ENCODE measurements around the gene SLC7A14. TPM values are rescaled to one million over a fixed set of nuclear protein-coding genes. Genes with fewer than 3 reads are reported as not detected.

Gene SLC7A14
- total RNA-seq, 1 experiment from 2014 or later = not detected

- Histone ChIP-seq H3K27ac (ENCODE audit: low read depth, low read length) (no peak overlapping the region), H2AFZ (ENCODE audit: low read depth, low read length, poor library complexity, severe bottlenecking) (no peak overlapping the region), H3K4me2 (ENCODE audit: low read length) (no peak overlapping the region), H3K9me3 (ENCODE audit: control insufficient read depth in 1 of 2, insufficient read depth in 1 of 2, low read depth in 1 of 2, low read length in 2 of 2) (no peaks in the 10 kb centered on the region), H3K9me2 (ENCODE audit: insufficient read depth) (no peaks in the 10 kb centered on the region), H3K4me1 (ENCODE audit: control insufficient read depth in 1 of 2, insufficient read depth in 2 of 2, low read length in 2 of 2) (no peaks in the 10 kb centered on the region), H3K79me2 (ENCODE audit: insufficient read depth, low read length) (no peaks in the 10 kb centered on the region), H4K20me1 (ENCODE audit: insufficient read depth) (no peaks in the 10 kb centered on the region), H3K9ac (ENCODE audit: low read length) (no peak overlapping the region), H3K36me3 (ENCODE audit: control insufficient read depth in 1 of 2, insufficient read depth in 2 of 2, low read length in 2 of 2) (no peaks in the 10 kb centered on the region), H3K4me3 (replicated peaks in 1 of 2; ENCODE audit: low read depth in 1 of 2, low read length in 2 of 2) (no peak overlapping the region), H3K27me3 (ENCODE audit: insufficient read depth, low read length) (no peaks in the 10 kb centered on the region)
- intact Hi-C loops (cut with micrococcal nuclease) = no loop called here
- TF ChIP-seq JUND (IDR thresholded peaks at IDR 0.05) (no peak), ZFX (IDR thresholded peaks at IDR 0.05) (no peak), CTCF (IDR thresholded peaks at IDR 0.05 in 2 of 3, conservative IDR thresholded peaks at IDR 0.05 in 1 of 3; ENCODE audit: borderline replicate concordance in 1 of 3, insufficient read depth in 1 of 3, low read depth in 2 of 3, low read length in 2 of 3) (no peak), SP1 (IDR thresholded peaks at IDR 0.05; ENCODE audit: low read depth) (no peak), EZH2phosphoT487 (IDR thresholded peaks at IDR 0.05; ENCODE audit: borderline replicate concordance) (no peak), RAD21 (IDR thresholded peaks at IDR 0.05; ENCODE audit: low read depth) (no peak)
- no TSS peak for BruUV-seq (replicated peaks)
- ChIA-PET POLR2A (no interaction called here), CTCF (no interaction called here), RAD21 (ENCODE audit: low non-redundant PET in 1 of 2, low total read pairs in 2 of 2, uncharacterized antibody in 2 of 2, unreplicated experiment in 2 of 2) (no interaction called here)
- DNase-seq (ENCODE audit: low read depth, low spot score) (no peak), ATAC-seq (no peak)
Measured at GRCh38 chr3:170532573-170532972, 53.3 kb downstream of the SLC7A14 start.

- Histone ChIP-seq H3K36me3 (ENCODE audit: control insufficient read depth in 1 of 2, insufficient read depth in 2 of 2, low read length in 2 of 2) (no peaks in the 10 kb centered on the region), H3K27me3 (ENCODE audit: insufficient read depth, low read length) (no peaks in the 10 kb centered on the region), H3K4me2 (ENCODE audit: low read length) (no peak overlapping the region), H4K20me1 (ENCODE audit: insufficient read depth) (no peaks in the 10 kb centered on the region), H3K79me2 (ENCODE audit: insufficient read depth, low read length) (no peaks in the 10 kb centered on the region), H2AFZ (ENCODE audit: low read depth, low read length, poor library complexity, severe bottlenecking) (no peak overlapping the region), H3K27ac (ENCODE audit: low read depth, low read length) (no peak overlapping the region), H3K4me3 (replicated peaks in 1 of 2; ENCODE audit: low read depth in 1 of 2, low read length in 2 of 2) (no peak overlapping the region), H3K9ac (ENCODE audit: low read length) (no peak overlapping the region), H3K9me3 (ENCODE audit: control insufficient read depth in 1 of 2, insufficient read depth in 1 of 2, low read depth in 1 of 2, low read length in 2 of 2) (no peaks in the 10 kb centered on the region), H3K9me2 (ENCODE audit: insufficient read depth) (no peaks in the 10 kb centered on the region), H3K4me1 (ENCODE audit: control insufficient read depth in 1 of 2, insufficient read depth in 2 of 2, low read length in 2 of 2) (no peaks in the 10 kb centered on the region)
- DNase-seq (ENCODE audit: low read depth, low spot score) (no peak), ATAC-seq (no peak)
- ChIA-PET POLR2A (no interaction called here), CTCF (no interaction called here), RAD21 (ENCODE audit: low non-redundant PET in 1 of 2, low total read pairs in 2 of 2, uncharacterized antibody in 2 of 2, unreplicated experiment in 2 of 2) (no interaction called here)
- intact Hi-C loops (cut with micrococcal nuclease) = no loop called here
- no TSS peak for BruUV-seq (replicated peaks)
- no peak for TF ChIP-seq REST (IDR thresholded peaks at IDR 0.05; ENCODE audit: low read depth)
- TF ChIP-seq SIN3A (IDR thresholded peaks at IDR 0.05; ENCODE audit: low read depth) = no peak
- TF ChIP-seq POLR2AphosphoS5 (IDR thresholded peaks at IDR 0.05; ENCODE audit: low read depth, low read length) = no peak
- no peak for TF ChIP-seq ZFX (IDR thresholded peaks at IDR 0.05)
- TF ChIP-seq TCF7L2 (IDR thresholded peaks at IDR 0.05; ENCODE audit: borderline replicate concordance, extremely low read depth, insufficient read depth, insufficient read length) = no peak
- TF ChIP-seq SP1 (IDR thresholded peaks at IDR 0.05; ENCODE audit: low read depth) = no peak
- TF ChIP-seq CTCF (IDR thresholded peaks at IDR 0.05 in 2 of 3, conservative IDR thresholded peaks at IDR 0.05 in 1 of 3; ENCODE audit: borderline replicate concordance in 1 of 3, insufficient read depth in 1 of 3, low read depth in 2 of 3, low read length in 2 of 3) = no peak
- TF ChIP-seq MAX (IDR thresholded peaks at IDR 0.05) = no peak
Measured at GRCh38 chr3:170531657-170532335, 54.1 kb downstream of the SLC7A14 start.
